RWPE2 (cell line): Measurements from ENCODE around the gene NCR1.
"Not testable (repeated sequence)": the region's sequence is repeated elsewhere in the genome, so short reads cannot be mapped to it uniquely, and the experiment has no call there.

Experiments used
- ATAC-seq: fragments of 200-7000 bp; cut with Tn5 transposase; 3 replicates; pipeline ENCODE4 v1.9.1; 2021; ENCODE audit warnings: low read depth
- DNase-seq: peaks from one replicate; pipeline ENCODE4 v3.0.0-alpha.2; 2020; ENCODE audit warnings: low spot score
- H3K27ac ChIP-seq: fragments of 450-650 bp; 2 replicates; pipeline ENCODE4 v1.5.1; 2017; ENCODE audit warnings: mild to moderate bottlenecking; ENCODE audit not compliant: poor library complexity, severe bottlenecking
- H3K27me3 ChIP-seq: fragments of 250-450 bp; sonication (Bioruptor Pico); 2 replicates; pipeline ENCODE4 v1.5.1; 2021; ENCODE audit warnings: mild to moderate bottlenecking, moderate library complexity; ENCODE audit not compliant: insufficient read depth, poor library complexity, severe bottlenecking
- H3K36me3 ChIP-seq: fragments of 250-450 bp; sonication (Bioruptor Pico); 2 replicates; pipeline ENCODE4 v1.5.1; 2020; ENCODE audit warnings: low read depth, mild to moderate bottlenecking, moderate library complexity
- H3K4me1 ChIP-seq: fragments of 250-450 bp; sonication (Bioruptor Pico); 2 replicates; pipeline ENCODE4 v1.5.1; 2021; ENCODE audit warnings: mild to moderate bottlenecking, moderate library complexity; ENCODE audit not compliant: insufficient read depth, poor library complexity, severe bottlenecking
- H3K4me3 ChIP-seq: fragments of 250-450 bp; sonication (Bioruptor Pico); 2 replicates; pipeline ENCODE4 v1.5.1; 2021; ENCODE audit warnings: mild to moderate bottlenecking, moderate library complexity; ENCODE audit not compliant: severe bottlenecking
- H3K9me3 ChIP-seq: fragments of 250-450 bp; sonication (Bioruptor Pico); 2 replicates; pipeline ENCODE4 v1.5.1; 2021; ENCODE audit warnings: mild to moderate bottlenecking, moderate library complexity; ENCODE audit not compliant: severe bottlenecking
- CTCF ChIP-seq: fragments of 450-650 bp; IDR thresholded peaks from one replicate; pipeline ENCODE4 v1.5.1; 2017; ENCODE audit warnings: mild to moderate bottlenecking, moderate library complexity; ENCODE audit not compliant: poor library complexity, severe bottlenecking

The NCR1 gene

GRCh38 chr19:54916822-54917221, 10.9 kb downstream of the NCR1 start:
- Histone ChIP-seq H3K27me3 (no peaks in the 10 kb centered on the region), H3K4me1 (no peaks in the 10 kb centered on the region), H3K9me3 (no peaks in the 10 kb centered on the region), H3K36me3 (no peaks in the 10 kb centered on the region), H3K27ac (no peak overlapping the region), H3K4me3 (no peak overlapping the region)
- TF ChIP-seq CTCF, result no peak
- ATAC-seq (no peak), DNase-seq (no peak)

GRCh38 chr19:54918499-54918898, 12.6 kb downstream of the NCR1 start:
- no peaks in the 10 kb centered on the region for H3K9me3 ChIP-seq
- H3K4me3 ChIP-seq, result no peak overlapping the region
- H3K36me3 ChIP-seq, result no peaks in the 10 kb centered on the region
- TF ChIP-seq CTCF, result no peak
- ATAC-seq (no peak), DNase-seq (no peak)
- H3K27ac ChIP-seq, result no peak overlapping the region
- H3K4me1 ChIP-seq, result no peaks in the 10 kb centered on the region
- H3K27me3 ChIP-seq, result no peaks in the 10 kb centered on the region

- not testable (repeated sequence) for ATAC-seq, H3K36me3 ChIP-seq, DNase-seq, H3K4me3 ChIP-seq, H3K27ac ChIP-seq, H3K9me3 ChIP-seq, H3K27me3 ChIP-seq, H3K4me1 ChIP-seq
- TF ChIP-seq CTCF, result peak; percentile 73
Measured at GRCh38 chr19:54919646-54920563, 14.0 kb downstream of the NCR1 start.

- no peaks in the 10 kb centered on the region for H3K36me3 ChIP-seq
- no peak for TF ChIP-seq CTCF
- no peaks in the 10 kb centered on the region for H3K27me3 ChIP-seq
- H3K9me3 ChIP-seq, result no peaks in the 10 kb centered on the region
- no peak overlapping the region for H3K27ac ChIP-seq
- DNase-seq (no peak), ATAC-seq (no peak)
- no peak overlapping the region for H3K4me3 ChIP-seq
- no peaks in the 10 kb centered on the region for H3K4me1 ChIP-seq
Measured at GRCh38 chr19:54921082-54921481, 15.1 kb downstream of the NCR1 start.

- DNase-seq (no peak), ATAC-seq (no peak)
- Histone ChIP-seq H3K27me3 (no peaks in the 10 kb centered on the region), H3K4me1 (no peaks in the 10 kb centered on the region), H3K27ac (no peak overlapping the region), H3K9me3 (peaks cover 4% of the 10 kb centered on the region), H3K36me3 (no peaks in the 10 kb centered on the region), H3K4me3 (no peak overlapping the region)
- TF ChIP-seq CTCF, result no peak
Measured at GRCh38 chr19:54923276-54923675, 17.3 kb downstream of the NCR1 start.
